COLO829 (cell line): ENCODE measurements around the gene EPB41L2.
"Not testable (repeated sequence)": the region's sequence is repeated elsewhere in the genome, so short reads cannot be mapped to it uniquely, and the experiment has no call there.

ENCODE experiments used
- DNase-seq: peaks from one replicate; pipeline ENCODE4 v3.0.0; 2012; ENCODE audit warnings: low spot score

The EPB41L2 gene

DNA sequence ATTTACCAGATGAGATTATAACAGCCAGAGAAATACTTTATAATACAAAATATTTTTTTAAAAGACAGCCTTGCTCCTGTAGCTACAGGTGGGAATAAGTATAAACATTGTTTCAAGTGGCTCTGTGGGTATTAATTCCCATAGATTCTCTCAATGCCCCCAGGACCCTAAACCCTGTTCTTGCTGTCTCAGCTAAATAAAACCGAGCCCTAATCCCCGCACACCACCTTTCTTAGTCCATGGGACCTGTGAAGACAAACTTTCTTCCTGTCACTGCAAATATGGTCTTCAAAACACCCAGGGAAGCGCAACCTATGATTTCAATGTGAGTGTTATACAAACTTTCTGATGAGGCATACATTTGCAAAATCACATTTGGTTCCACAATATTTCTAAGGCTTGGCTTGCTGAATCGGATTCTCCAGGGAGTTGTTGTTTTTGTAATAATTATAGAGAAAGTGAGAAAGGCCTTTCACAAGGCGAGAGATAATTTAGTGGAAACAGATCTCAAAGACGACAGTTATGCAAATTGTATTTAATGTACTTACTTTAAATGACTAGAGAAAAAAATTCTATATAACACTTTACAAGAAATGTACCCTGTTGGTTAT lies 224.7 kb downstream of the EPB41L2 start:
- no peak for DNase-seq

DNA sequence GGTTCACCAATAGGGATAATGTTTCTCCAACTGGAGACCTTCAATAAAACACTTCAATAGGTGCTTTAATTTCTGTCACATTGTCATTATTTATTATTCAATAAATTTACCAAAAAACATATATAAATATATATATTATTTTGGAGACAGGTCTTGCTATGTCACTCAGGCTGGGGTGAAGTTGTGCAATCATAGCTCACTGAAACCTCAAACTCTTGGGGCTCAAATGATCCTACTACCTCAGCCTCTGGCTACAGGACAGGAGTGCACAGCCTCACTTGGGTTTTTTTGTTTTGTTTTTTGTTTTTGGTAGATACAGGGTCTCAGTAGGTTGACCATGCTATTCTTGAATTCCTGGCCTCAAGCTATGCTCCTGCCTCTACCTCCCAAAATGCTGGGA lies 226.0 kb downstream of the EPB41L2 start:
- DNase-seq: no peak

DNA sequence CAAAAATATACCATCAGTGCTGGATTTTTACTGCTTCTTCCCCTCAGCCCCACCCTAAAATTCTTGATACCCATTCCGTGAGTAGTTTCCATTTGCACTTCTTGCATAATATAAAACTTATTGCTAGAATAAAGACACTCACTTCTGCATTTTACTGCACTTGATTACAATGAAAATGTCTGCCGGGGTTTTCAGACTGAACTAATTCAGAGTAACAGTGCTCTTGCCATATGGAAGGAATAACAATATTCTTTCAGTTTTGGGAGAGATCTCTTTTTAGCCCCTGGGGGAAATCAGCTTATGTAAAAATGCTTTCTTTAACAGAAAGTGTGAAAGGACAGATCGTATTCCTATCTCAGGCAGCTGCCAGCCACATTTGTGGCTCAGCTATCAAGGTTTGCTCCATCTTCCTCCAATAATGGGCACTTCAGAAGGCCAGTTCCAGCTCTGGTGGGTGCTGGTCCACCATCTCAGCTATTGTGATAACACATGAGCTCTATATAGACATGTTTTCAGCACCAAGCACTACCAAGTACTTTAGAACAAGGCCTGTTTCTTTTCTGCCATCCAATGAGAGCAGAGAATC lies 226.9 kb downstream of the EPB41L2 start:
- no peak for DNase-seq

DNA sequence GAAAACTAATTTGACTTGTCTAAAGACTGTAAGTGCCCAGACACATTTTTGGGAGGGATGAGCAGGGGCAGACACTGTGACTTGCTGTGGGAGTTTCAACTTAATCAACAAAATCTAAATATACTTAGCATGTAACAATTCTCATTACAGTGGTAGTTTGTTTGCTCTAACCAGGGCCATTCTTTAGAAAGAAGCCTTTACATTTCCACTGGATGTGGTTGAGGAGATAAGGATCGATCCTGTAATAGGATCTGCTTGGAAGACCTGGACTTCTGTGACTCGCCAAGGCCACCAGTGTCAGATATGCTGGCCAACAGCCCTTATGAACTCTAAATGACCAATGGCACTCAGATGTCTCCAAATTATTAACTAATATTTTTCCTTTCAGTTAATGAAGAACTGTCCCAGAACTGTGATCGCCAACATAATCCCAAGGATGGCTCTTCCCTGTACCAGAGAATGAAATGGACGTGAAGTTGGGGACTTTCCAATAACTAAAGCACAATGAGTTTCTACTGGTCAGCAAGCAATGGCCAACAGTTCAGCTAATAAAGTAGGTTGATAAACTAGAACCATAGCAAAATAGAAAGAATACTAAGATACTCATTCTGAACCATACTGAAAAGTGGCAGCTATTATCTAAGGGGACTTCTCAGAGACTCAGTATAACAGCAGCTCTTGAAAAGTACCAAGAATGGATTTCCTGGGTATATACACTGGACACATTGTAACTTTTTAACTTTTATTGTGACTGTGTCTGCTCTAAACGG lies 228.4 kb downstream of the EPB41L2 start:
- DNase-seq: no peak

DNA sequence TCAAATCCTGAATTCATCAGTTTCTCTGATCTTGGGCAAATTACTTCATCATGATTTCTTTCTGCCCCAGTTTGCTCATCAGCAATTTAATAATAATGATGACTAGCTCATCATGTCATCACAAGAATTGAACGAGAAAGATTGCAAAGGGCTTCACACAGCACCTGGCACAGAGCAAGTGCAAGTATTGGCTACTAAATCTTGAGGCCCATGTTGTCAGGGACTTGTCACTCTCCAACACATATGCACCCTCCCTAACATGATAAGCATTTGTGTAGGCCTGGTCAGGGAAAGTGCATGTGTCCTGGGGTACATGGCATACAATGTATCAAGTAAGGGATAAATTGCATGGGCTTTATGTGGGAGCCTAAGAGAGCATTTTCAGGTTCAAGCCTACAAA lies 229.5 kb downstream of the EPB41L2 start:
- no peak for DNase-seq

DNA sequence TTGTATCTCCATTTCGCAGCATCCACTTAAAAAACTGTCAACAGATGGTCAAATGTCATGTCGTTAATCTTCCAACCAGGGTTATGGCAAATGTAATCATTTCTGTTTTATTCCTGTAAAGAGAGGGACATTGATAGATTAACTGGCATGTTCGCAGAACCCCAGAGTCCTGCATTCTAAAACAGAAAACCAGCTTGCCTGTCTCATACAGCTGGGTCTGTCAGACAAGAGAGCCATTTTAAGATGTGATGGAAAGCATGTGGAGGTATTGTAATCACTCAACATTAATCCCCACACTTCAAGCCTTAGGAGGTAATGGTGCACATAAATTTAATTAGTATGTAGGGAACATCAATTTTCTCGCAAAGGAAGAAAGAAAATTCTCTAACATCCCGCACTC lies 231.4 kb downstream of the EPB41L2 start:
- DNase-seq: no peak

DNA sequence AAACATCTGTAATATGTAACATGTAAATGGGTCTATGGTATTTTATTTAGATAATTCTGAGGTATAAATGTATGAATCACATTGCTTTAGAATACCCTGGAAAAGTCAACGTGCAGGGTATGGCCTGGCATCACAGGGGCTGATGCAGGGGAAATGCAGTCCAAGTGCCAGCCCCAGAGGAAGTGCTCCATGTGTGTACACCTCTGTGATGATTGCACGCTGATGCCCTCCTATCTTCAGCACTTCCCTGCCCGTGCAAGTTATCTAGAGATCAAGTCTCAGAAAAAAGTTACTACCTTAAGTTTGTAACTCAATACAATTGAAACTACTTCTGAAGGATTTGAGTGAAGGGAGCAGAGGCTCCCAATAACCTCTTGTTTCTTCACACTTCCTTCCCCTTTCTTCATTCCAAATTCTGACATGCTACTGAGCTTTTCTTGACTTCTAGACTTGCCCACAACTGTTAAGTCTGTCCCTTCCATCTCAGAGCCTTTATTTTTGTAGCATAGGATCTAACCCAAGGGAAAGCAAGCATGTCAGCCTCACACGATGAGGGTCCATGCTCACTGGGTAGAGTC lies 233.6 kb downstream of the EPB41L2 start:
- no peak for DNase-seq

DNA sequence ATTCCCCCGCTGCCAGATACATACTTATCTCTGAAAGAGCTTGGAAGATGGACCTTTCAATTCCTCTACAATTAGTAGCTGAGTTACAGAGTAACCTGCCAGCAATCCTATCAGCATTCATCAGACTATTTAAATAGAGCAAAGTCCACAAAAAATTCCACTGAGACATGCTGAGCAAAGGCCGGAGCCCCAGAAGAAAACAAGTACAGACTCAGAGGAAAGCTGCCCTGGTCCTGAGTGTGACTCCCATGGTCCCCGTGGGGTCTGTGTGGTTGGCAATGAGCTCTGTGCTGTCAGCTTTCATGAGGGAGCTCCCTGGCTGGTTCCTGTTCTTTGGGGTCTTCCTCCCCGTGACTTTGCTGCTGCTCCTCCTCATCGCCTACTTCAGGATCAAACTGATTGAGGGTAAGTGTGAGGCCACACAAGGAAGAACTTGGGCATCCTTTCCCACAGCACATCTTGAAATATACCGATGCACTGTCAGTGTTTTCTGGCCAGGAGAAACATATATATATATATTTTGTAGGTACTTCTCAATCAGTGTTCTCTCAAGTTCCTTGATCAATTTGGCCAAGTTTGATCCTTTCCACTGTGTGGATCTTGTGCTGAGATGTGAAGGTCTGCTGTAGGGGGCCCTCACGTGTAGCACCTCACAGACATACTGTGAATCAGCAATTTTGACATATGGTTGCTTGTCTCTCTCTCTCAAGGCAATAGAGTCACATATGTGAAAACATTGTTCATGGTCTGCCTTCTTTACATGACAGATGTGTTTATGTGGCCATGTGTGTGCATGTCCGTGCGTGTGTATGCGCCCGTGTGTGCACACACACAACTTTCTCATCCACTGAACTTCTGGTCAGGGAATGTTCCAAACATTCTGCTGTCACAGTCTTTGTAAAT lies 235.5 kb downstream of the EPB41L2 start, which contains the start of gene SMLR1:
Gene SMLR1 (plus strand): TSS at position 160 of the 903 bp plus-strand sequence. CDS start 8 bp downstream, at position 168.
- DNase-seq: no peak

DNA sequence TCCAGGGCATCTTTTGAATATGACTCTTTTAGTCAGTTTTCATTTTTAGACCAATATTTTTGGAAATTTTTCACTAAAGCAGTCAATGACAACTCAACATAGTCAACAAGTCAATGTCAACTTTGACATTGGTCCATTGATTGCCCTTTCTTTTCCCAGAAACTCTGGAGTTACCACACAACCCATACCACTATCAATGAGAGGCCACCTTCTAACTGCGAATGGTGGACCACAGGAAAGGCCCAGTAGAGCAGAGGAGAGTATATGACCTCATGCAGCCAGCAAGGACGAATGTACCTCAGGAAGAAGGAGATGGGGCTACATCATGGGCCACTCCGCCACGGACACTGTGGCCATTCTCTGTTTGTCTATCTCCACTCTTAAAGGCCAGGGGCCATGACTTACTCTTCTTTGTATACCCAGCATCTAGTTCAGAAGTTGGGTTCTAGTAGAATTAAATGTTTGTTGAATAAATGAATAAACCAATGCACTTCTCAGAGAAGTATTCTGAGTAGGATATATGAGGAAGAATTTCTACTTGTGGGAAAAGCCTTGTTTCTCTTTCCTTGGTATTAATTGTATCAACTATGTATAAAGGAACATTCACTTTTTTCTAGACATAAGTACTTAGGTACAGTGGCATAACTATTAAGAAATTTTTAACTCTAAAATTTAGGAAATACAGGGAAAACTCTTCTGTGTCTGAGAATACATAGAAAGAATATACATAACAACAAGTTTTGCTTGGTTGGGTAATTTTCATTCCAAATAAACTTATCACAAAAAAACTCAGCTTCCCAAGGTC lies 236.4 kb downstream of the EPB41L2 start:
- no peak for DNase-seq

DNA sequence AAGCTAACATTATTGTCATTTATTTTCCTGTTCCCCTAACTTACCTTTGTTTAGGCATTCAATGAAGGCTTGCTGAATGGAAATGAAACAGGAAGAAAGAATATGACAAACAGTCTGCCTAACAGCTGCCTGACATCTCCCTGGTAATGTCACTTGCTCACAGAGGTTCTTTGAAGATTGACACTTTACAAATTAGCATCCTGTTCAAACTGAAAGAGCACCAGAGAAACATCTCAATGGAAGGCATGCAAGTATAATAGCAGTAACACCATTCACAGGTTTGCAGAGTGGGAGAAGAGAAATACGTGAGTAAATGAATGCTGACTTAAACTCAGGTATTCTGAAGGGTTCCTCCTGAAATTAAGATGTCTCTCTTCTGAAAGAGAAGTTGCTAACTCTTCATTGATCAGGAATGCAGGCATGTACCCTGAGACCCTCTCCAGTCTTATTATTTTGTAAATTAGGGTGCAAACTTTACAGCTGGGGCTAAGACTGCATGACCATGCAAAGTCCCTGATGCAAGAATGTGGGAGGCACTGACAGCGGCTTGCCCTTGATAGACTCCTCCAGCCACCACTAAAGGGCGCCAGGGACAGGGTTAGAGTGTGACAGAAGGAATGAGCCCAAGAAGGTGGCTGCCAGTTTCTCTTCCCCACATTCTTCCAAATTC lies 237.1 kb downstream of the EPB41L2 start:
- DNase-seq: no peak

DNA sequence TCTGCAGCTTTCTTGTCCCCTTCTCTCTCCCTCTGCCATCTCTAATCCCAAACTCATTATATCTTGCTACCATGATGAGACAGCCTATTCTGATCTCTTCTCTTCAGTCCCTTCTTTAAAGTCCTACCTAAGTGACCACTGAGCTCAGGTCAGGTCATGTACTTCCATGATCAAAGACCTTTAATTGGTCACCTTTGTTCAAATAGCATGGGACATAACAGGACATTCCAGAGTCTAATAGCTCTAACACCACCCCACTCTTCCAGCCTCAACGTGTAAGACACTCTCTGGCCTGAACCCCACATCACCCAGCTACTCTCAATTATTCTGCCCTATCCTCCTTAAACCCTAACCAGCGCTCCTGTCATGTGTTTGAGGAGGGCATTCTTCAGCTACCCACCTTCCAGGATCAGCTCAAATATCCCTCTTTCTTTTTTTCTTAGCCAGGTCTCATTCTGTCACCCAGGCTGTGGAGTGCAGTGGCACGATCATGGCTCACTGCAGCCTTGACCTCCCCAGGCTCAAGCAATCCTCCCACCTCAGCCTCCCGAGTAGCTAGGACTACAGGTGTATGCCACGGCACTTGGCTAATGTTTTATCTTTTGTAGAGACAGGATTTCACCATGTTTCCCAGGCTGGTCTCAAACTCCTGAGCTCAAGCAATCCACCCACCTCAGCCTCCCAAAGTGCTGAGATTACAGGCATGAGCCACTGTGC lies 237.9 kb downstream of the EPB41L2 start:
- no peak for DNase-seq

DNA sequence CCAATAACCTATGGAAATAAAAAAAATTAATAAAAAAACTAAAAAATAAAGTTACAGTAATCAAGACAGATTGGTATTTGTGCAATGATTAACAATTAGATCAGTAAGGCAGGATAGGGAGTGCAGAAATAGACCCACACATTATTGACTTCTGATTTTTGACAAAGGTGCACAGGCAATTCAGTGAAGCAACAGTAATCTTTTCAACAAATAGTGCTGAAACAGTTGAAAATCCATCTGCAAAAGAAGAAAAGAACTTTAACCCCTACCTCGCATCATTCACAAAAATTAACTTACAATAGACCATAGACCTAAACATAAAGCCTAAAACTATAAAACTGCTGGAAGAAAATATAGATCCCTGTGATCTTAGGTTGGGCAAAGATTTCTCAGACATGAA lies 240.3 kb downstream of the EPB41L2 start:
- DNase-seq: no peak

DNA sequence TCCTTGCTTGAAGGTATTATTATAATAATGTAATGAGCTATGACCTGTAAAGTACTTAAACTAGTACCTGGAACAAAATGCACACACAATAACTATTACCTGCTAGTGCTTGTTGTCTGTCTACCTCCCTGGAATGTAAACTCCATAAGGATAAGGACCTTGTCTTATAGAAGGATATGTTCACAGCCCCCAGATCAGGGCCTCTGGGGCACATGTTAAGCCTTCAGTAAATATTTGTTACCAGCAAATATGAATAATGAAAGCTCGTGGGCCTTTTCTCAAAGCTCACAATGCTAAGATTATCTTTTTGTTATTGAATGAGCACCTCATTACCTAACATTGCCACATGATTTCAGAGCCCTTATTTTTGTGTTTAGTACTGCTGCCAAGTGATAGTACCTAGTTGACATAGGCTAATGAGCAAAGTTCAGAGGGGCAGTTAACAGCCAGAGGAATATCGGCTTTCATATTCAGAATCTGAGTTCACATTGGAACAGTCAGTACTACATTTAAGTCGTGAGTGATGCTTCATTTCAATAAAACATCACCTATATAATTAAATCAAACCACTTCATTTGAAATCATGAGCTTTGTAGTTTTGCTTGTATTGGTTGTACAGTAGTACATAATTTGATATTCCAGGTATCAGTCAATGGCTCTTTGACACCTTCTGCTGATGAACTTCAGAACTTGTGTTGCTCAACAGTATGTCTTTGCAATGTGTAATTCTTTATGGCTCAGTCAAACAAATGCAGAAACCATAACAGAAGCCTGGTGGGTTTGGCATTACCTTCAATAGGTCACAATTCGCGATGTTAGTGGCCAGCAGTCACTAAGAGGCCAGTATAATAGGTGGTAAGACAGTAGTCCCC lies 247.6 kb downstream of the EPB41L2 start:
- no peak for DNase-seq

DNA sequence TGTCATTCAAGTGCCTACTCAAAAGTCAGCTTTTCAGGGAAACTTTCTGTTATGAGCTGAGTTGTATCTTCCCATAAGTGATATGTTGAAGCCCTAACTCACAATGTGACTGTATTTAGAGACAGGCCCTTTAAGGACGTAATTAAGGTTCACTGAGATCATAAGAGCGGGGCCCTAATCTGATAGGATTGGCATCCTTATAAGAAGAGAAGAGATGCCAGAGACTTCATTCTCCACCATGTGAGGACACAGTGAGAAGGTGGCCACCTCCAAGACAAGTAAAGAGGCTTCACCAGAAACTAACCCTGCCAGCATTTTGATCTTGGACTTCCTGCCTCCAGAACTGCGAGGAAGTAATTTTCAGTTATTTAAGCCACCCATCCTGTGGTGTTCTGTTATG lies 248.5 kb downstream of the EPB41L2 start:
- no peak for DNase-seq

DNA sequence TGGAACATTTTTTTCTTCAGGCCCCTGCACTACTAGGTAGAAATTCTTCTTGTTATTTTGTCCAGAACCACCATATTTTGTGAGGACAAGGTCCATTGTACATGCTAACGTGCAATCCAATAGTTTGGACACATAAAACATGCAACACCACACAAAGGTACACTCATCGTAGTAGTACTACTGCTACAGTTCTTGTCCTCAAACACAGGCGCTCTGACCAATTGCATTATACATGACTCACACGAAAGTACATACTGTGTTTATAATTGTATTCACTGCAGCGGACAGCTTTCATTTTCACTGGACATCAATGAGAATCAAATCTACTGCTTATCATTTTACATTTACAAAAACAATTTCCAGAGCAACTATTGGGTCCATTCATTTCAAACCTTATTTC lies 251.1 kb downstream of the EPB41L2 start:
- DNase-seq: no peak

DNA sequence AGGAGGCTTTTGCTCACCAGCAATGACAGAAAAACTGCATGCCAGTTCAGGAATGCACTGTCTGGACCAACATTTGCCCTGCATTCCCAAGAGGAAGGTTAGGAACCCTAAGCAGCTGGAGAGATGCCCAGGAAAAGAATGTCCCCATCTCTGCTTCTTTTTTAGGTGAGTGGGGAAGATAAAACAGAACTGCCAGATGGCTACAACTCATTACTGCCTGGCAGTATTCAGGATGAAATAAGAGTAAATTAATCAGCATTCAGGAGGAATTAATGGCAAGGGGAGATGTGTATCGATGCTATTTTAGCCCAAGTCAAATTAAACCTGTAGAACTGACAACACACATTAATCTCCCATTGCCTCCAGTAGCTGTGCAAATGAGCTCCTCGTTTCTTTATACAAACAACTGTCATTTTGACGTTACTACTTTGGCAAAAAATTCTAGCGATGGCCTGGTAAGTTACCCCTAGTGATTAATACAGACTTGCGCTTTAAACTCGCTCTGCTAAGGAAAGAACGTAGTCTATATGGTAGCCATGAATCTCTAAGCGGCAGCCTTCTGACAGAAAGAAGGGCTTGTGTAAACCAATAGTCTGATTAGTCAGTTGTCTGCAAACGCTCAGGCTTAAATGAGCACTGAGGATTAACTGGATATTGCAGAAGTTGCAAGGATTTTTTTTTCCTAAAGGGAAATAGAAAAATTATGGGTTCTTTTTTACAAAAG lies 252.6 kb downstream of the EPB41L2 start:
- no peak for DNase-seq

DNA sequence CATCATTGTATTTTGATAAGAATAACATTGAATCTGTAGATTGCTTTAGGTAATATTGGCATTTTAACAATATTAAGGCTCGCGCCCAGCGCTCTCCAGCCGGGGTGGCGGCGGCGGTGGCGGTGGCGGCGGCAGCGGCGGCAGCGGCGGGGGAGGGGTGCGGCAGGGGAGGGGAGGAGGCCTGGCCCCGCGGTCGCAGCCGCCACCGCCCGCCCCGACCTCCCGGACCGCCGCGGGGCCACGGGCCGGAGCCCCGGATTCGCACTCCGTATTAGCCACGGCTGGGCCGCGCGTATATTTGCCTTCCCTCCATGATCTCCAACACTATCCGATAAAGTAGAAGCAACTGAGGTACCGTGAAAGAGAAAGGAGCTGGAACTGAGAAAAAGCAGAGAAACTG lies 261.7 kb downstream of the EPB41L2 start:
- not testable (repeated sequence) for DNase-seq

DNA sequence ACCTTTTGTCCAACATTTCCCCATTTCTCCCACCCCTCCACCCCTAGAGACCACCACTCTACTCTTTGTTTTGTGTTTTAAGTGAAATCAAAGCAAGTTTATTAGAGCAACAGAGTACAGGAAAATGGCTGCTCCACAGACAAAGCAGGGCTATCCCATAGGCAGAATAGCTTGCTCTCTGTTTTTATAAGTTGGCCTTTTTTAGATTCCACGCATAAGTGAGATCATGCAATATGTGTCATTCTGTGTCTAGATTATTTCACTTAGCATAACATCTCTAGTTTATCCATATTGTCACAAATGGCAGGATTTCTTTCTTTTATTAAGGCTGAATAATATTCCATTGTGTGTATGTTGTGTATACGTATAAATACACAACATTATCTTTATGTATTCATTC lies 266.0 kb downstream of the EPB41L2 start:
- no peak for DNase-seq
